Erythroblast (primary cell): ENCODE results near the gene PCF11.

Experiments used
- DNase-seq, 2 experiments: peaks; one replicate each; lab custom pipeline; 2025; lab: John Stamatoyannopoulos, UW
- GATA1 ChIP-seq: IDR thresholded peaks from 2 replicates; pipeline ENCODE4 v1.6.1; 2011; ENCODE audit warnings: low read depth, mild to moderate bottlenecking, control low read depth, low read length, moderate library complexity
- POLR2A ChIP-seq: IDR thresholded peaks from 2 replicates; pipeline ENCODE4 v1.6.1; 2011; ENCODE audit warnings: mild to moderate bottlenecking, low read length

The PCF11 gene

GRCh38 chr11:83159902-83160865, 3.3 kb downstream of the PCF11 start:
- peak; percentile 37 to 43 for DNase-seq
- TF ChIP-seq GATA1 (no peak), POLR2A (peak; percentile 31)

GRCh38 chr11:83161610-83162199, 4.8 kb downstream of the PCF11 start:
- no peak for DNase-seq
- TF ChIP-seq GATA1 (no peak), POLR2A (no peak)

GRCh38 chr11:83162377-83162776, 5.4 kb downstream of the PCF11 start:
- no peak for TF ChIP-seq GATA1
- TF ChIP-seq POLR2A = no peak

GRCh38 chr11:83166193-83166866, 9.4 kb downstream of the PCF11 start:
- TF ChIP-seq POLR2A (peak; percentile 29), GATA1 (no peak)
- peak in 1 of 2 experiments; percentile 30 for DNase-seq

More at GRCh38 chr11:83162377-83162776, 5.4 kb downstream of the PCF11 start:
- DNase-seq = peak; percentile 8 to 33

GRCh38 chr11:83168756-83169155, 11.8 kb downstream of the PCF11 start:
- peak; percentile 38 for TF ChIP-seq POLR2A
- no peak for TF ChIP-seq GATA1
- DNase-seq = no peak

- DNase-seq = no peak
Observed at GRCh38 chr11:83170865-83171264, 13.9 kb downstream of the PCF11 start.

GRCh38 chr11:83172551-83172950, 15.6 kb downstream of the PCF11 start:
- DNase-seq = no peak
- TF ChIP-seq GATA1 (no peak), POLR2A (no peak)

More at GRCh38 chr11:83170865-83171264, 13.9 kb downstream of the PCF11 start:
- TF ChIP-seq GATA1 = no peak
- no peak for TF ChIP-seq POLR2A

- no peak for DNase-seq
- TF ChIP-seq GATA1 (no peak), POLR2A (no peak)
Observed at GRCh38 chr11:83174008-83174407, 17.1 kb downstream of the PCF11 start.

- TF ChIP-seq POLR2A (no peak), GATA1 (no peak)
- no peak for DNase-seq
Observed at GRCh38 chr11:83175815-83176214, 18.9 kb downstream of the PCF11 start.

- no peak for DNase-seq
- TF ChIP-seq POLR2A = no peak
Observed at GRCh38 chr11:83181815-83182214, 24.9 kb downstream of the PCF11 start.

GRCh38 chr11:83185767-83186166, 28.8 kb downstream of the PCF11 start:
- TF ChIP-seq POLR2A = no peak
- TF ChIP-seq GATA1 = no peak
- DNase-seq = no peak

GRCh38 chr11:83187465-83187864, 30.5 kb downstream of the PCF11 start:
- TF ChIP-seq POLR2A (no peak), GATA1 (no peak)
- no peak for DNase-seq

- no peak for DNase-seq
- TF ChIP-seq GATA1 (no peak), POLR2A (no peak)
Observed at GRCh38 chr11:83191491-83191890, 34.6 kb downstream of the PCF11 start.
